Measurements from ENCODE around the gene AOC1. TPM values are rescaled to one million over a fixed set of nuclear protein-coding genes. Genes with fewer than 3 reads are reported as not detected.

The AOC1 gene
- total RNA-seq, 1 donor from 2014 or later, result not detected

GRCh38 chr7:150824379-150825177, 27.7 kb upstream of the AOC1 start:
- Mint-ChIP-seq H3K27ac (no peak overlapping the region), H3K4me3 (no peak overlapping the region), H3K36me3 (ENCODE audit: low read depth) (no peaks in the 10 kb centered on the region), H3K4me1 (no peaks in the 10 kb centered on the region), H3K27me3 (peaks cover 26% of the 10 kb centered on the region), H3K9me3 (no peaks in the 10 kb centered on the region)
- intact Hi-C loops (cut with micrococcal nuclease), result no loop called here
- no peak for DNase-seq

DNA sequence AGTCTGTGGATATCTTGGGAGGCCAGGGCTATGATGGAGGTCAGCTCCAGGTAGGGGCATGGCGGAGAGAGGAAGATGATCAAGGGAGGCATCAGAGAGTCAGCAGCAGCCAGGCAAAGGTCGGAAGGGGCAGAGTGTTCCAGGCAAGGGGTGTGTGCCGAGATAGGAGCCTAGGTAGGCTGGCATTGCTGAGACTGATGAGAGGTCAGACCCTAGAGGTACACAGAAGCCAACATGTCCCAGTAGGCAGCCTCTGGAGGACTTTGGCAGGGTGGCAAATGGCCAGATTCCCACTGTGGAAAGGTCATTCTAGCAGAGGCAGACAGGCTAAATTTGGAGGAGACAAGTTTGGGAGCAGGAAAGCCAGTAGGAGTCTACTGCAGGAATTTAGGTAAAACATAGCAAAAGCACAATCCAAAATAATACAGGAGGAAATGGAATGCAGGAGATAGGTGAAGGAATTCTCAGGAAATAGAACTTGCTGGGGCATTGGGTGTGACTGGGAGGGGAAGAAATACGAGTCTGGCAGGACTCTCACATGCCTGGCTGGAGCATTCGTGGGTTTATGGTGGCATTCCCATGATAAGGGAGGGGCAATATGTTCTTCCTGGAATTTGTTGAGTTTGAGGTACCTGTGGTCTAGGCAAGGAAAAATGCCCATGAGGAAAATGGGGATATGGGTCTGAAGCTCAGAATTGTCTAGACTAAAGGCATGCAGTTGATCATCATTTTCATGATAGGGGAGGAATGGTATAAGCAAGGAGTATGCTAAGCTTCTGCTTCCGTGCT, 26.1 kb upstream of the AOC1 start:
- DNase-seq, result no peak
- no peak overlapping the region for H3K27ac Mint-ChIP-seq
- no peaks in the 10 kb centered on the region for H3K9me3 Mint-ChIP-seq
- no peaks in the 10 kb centered on the region for H3K36me3 Mint-ChIP-seq (ENCODE audit: low read depth)
- no peaks in the 10 kb centered on the region for H3K4me1 Mint-ChIP-seq
- H3K4me3 Mint-ChIP-seq, result no peak overlapping the region
- peaks cover 30% of the 10 kb centered on the region for H3K27me3 Mint-ChIP-seq
- intact Hi-C loops (cut with micrococcal nuclease), result no loop called here

DNA sequence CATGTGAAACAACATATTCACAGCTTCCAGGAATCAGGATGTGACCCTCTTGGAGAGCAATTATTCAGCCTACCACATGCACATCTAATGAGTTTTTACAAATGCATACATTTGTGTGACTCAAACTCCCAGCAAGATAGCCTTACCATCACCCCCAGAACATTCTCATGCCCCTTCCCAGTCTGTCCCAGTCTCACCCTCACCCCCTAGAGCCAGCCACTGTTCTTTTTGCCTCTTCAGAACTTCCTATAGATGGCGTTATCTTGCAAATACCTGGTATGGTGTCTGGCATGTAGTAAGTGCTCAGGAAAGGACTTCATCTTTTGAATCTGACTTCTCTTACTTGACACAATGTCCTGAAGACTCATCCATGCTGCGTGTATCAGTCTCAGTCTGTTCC, 23.9 kb upstream of the AOC1 start:
- no peaks in the 10 kb centered on the region for H3K4me1 Mint-ChIP-seq
- H3K9me3 Mint-ChIP-seq, result no peaks in the 10 kb centered on the region
- H3K27ac Mint-ChIP-seq, result no peak overlapping the region
- no peaks in the 10 kb centered on the region for H3K36me3 Mint-ChIP-seq (ENCODE audit: low read depth)
- intact Hi-C loops (cut with micrococcal nuclease), result no loop called here
- H3K27me3 Mint-ChIP-seq, result peaks cover 28% of the 10 kb centered on the region
- no peak overlapping the region for H3K4me3 Mint-ChIP-seq
- no peak for DNase-seq

DNA sequence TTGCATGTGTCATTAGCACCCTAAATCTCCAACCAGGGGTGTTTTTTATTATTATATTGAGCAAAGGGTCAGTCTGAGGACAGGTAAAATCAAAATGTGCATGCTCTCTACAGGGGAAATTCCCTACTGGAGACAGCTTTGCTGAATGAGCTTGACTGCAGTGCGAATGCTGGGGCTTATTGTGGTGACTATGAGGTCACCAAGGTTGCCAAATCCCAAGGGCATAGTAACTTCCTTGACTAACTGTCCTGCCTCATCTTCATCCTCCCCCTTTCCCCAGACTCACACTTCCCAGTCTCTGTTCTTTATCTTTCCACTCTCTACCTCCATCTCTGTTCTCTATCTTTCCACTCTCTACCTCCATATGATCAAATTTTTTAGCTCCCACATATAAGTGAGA, 22.9 kb upstream of the AOC1 start:
- no peak overlapping the region for H3K27ac Mint-ChIP-seq
- DNase-seq, result no peak
- H3K27me3 Mint-ChIP-seq, result peaks cover 35% of the 10 kb centered on the region
- H3K9me3 Mint-ChIP-seq, result no peaks in the 10 kb centered on the region
- intact Hi-C loops (cut with micrococcal nuclease), result no loop called here
- no peaks in the 10 kb centered on the region for H3K36me3 Mint-ChIP-seq (ENCODE audit: low read depth)
- no peak overlapping the region for H3K4me3 Mint-ChIP-seq
- no peaks in the 10 kb centered on the region for H3K4me1 Mint-ChIP-seq

- Mint-ChIP-seq H3K27ac (no peak overlapping the region), H3K4me3 (no peak overlapping the region), H3K9me3 (no peaks in the 10 kb centered on the region), H3K36me3 (ENCODE audit: low read depth) (no peaks in the 10 kb centered on the region), H3K4me1 (no peaks in the 10 kb centered on the region), H3K27me3 (peaks cover 41% of the 10 kb centered on the region)
- no peak for DNase-seq
- intact Hi-C loops (cut with micrococcal nuclease), result no loop called here
Measured at GRCh38 chr7:150830937-150831336, 21.4 kb upstream of the AOC1 start.

DNA sequence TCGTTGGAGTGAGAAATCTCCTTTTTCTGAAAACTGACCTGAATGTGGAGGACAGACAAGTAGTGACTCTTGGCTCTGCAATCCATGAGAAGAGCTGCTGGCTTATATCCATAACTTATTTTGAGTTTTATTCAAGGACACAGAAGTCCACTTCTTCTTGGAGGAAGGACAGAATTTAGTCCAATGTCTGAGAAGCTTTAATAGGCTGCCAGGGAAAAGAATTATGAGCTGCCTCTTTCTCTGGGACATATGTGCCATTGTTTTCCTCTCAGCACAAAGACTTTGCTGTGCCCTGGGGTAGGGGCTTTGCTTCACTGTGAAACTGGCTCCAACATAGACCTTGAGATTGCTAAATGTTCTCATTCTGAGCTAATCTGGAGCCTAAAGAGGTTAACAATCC, 20.5 kb upstream of the AOC1 start:
- no peaks in the 10 kb centered on the region for H3K4me1 Mint-ChIP-seq
- H3K27ac Mint-ChIP-seq, result no peak overlapping the region
- no peak overlapping the region for H3K4me3 Mint-ChIP-seq
- H3K9me3 Mint-ChIP-seq, result no peaks in the 10 kb centered on the region
- H3K36me3 Mint-ChIP-seq (ENCODE audit: low read depth), result no peaks in the 10 kb centered on the region
- H3K27me3 Mint-ChIP-seq, result peaks cover 36% of the 10 kb centered on the region
- intact Hi-C loops (cut with micrococcal nuclease), result no loop called here
- DNase-seq, result no peak

GRCh38 chr7:150835019-150835418, 17.3 kb upstream of the AOC1 start:
- no peak overlapping the region for H3K27ac Mint-ChIP-seq
- H3K4me1 Mint-ChIP-seq, result no peaks in the 10 kb centered on the region
- H3K9me3 Mint-ChIP-seq, result no peaks in the 10 kb centered on the region
- no peaks in the 10 kb centered on the region for H3K36me3 Mint-ChIP-seq (ENCODE audit: low read depth)
- intact Hi-C loops (cut with micrococcal nuclease), result no loop called here
- peaks cover 30% of the 10 kb centered on the region for H3K27me3 Mint-ChIP-seq
- H3K4me3 Mint-ChIP-seq, result no peak overlapping the region
- DNase-seq, result no peak

- no peaks in the 10 kb centered on the region for H3K36me3 Mint-ChIP-seq (ENCODE audit: low read depth)
- intact Hi-C loops (cut with micrococcal nuclease), result no loop called here
- no peak overlapping the region for H3K4me3 Mint-ChIP-seq
- no peaks in the 10 kb centered on the region for H3K9me3 Mint-ChIP-seq
- H3K27me3 Mint-ChIP-seq, result peaks cover 27% of the 10 kb centered on the region
- no peak for DNase-seq
- no peaks in the 10 kb centered on the region for H3K4me1 Mint-ChIP-seq
- H3K27ac Mint-ChIP-seq, result no peak overlapping the region
Measured at GRCh38 chr7:150835702-150836280, 16.5 kb upstream of the AOC1 start.

- H3K4me3 Mint-ChIP-seq, result no peak overlapping the region
- H3K9me3 Mint-ChIP-seq, result no peaks in the 10 kb centered on the region
- intact Hi-C loops (cut with micrococcal nuclease), result no loop called here
- H3K4me1 Mint-ChIP-seq, result no peaks in the 10 kb centered on the region
- no peaks in the 10 kb centered on the region for H3K36me3 Mint-ChIP-seq (ENCODE audit: low read depth)
- no peak overlapping the region for H3K27ac Mint-ChIP-seq
- no peak for DNase-seq
- H3K27me3 Mint-ChIP-seq, result peaks cover 18% of the 10 kb centered on the region
Measured at GRCh38 chr7:150838965-150839650, 13.2 kb upstream of the AOC1 start.

DNA sequence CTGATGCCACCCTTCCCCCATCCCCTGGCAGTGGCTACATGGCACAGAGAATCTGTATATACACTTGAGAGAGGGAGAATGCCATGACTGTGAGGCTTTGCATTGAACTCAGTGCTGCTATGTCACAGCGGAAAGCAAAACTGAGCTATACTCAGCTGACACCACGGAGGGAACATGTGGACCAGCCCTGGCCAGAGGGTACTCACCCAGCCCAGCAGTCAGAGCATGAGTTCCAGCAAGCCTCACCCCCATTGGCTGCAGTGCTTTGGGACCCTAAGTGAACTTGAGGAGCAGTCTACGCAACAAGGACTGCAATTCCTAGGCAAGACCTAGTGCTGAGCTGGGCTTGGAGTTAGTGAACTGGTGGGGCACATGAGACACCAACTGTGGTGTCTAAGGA, 10.3 kb upstream of the AOC1 start:
- H3K36me3 Mint-ChIP-seq (ENCODE audit: low read depth), result no peaks in the 10 kb centered on the region
- no peaks in the 10 kb centered on the region for H3K9me3 Mint-ChIP-seq
- intact Hi-C loops (cut with micrococcal nuclease), result no loop called here
- H3K27me3 Mint-ChIP-seq, result peaks cover 13% of the 10 kb centered on the region
- no peak for DNase-seq
- no peak overlapping the region for H3K4me3 Mint-ChIP-seq
- H3K27ac Mint-ChIP-seq, result no peak overlapping the region
- no peaks in the 10 kb centered on the region for H3K4me1 Mint-ChIP-seq

- Mint-ChIP-seq H3K4me3 (no peak overlapping the region), H3K9me3 (no peaks in the 10 kb centered on the region), H3K4me1 (no peaks in the 10 kb centered on the region), H3K27ac (no peak overlapping the region), H3K36me3 (ENCODE audit: low read depth) (no peaks in the 10 kb centered on the region), H3K27me3 (peaks cover 12% of the 10 kb centered on the region)
- intact Hi-C loops (cut with micrococcal nuclease), result no loop called here
- no peak for DNase-seq
Measured at GRCh38 chr7:150842716-150843115, 9.6 kb upstream of the AOC1 start.

GRCh38 chr7:150845421-150845861, 6.9 kb upstream of the AOC1 start:
- Mint-ChIP-seq H3K36me3 (ENCODE audit: low read depth) (no peaks in the 10 kb centered on the region), H3K4me3 (no peak overlapping the region), H3K27me3 (peaks cover 21% of the 10 kb centered on the region), H3K27ac (no peak overlapping the region), H3K4me1 (no peaks in the 10 kb centered on the region), H3K9me3 (no peaks in the 10 kb centered on the region)
- intact Hi-C loops (cut with micrococcal nuclease), result no loop called here
- no peak for DNase-seq

GRCh38 chr7:150846291-150847115, 5.8 kb upstream of the AOC1 start:
- H3K9me3 Mint-ChIP-seq, result no peaks in the 10 kb centered on the region
- H3K27ac Mint-ChIP-seq, result no peak overlapping the region
- intact Hi-C loops (cut with micrococcal nuclease), result no loop called here
- no peaks in the 10 kb centered on the region for H3K36me3 Mint-ChIP-seq (ENCODE audit: low read depth)
- no peaks in the 10 kb centered on the region for H3K4me1 Mint-ChIP-seq
- DNase-seq, result no peak
- H3K4me3 Mint-ChIP-seq, result no peak overlapping the region
- H3K27me3 Mint-ChIP-seq, result peaks cover 23% of the 10 kb centered on the region

Measured in activated CD4-positive, alpha-beta T cell treated with anti-CD3 and anti-CD28 coated beads, Interleukin-2, amount 10 ng/mL, durations not matched to agents 24 days and 14 days (primary cell).